HEK293T (cell line): ENCODE results near the gene INPP1.

Experiments
- CTCF ChIA-PET: fragments of 350-600 bp; formaldehyde crosslinking; extraction: SDS; loops from one replicate; lab custom pipeline; 2021; ENCODE audit warnings: antibody characterized with exemption, inconsistent platforms; lab: Yijun Ruan, JAX
- POLR2A ChIA-PET: fragments of 350-600 bp; formaldehyde crosslinking; extraction: SDS; loops from one replicate; lab custom pipeline; 2020; ENCODE audit warnings: antibody characterized with exemption, inconsistent platforms; lab: Yijun Ruan, JAX
- DNase-seq: peaks from one replicate; pipeline ENCODE4 v3.0.0; 2012; ENCODE audit warnings: mixed read lengths; ENCODE audit errors: extremely low spot score
- ARNT ChIP-seq: fragments of 450-650 bp; IDR thresholded peaks from 2 replicates; pipeline ENCODE4 v1.6.1; 2017; ENCODE audit warnings: mild to moderate bottlenecking
- BHLHE40 ChIP-seq: fragments of 450-650 bp; IDR thresholded peaks from 2 replicates; pipeline ENCODE4 v1.6.1; 2016; ENCODE audit warnings: mild to moderate bottlenecking, moderate library complexity, borderline replicate concordance
- CTBP1 ChIP-seq: fragments of 450-650 bp; IDR thresholded peaks from 2 replicates; pipeline ENCODE4 v1.6.1; 2016; ENCODE audit warnings: borderline replicate concordance
- ELF4 ChIP-seq: fragments of 450-650 bp; IDR thresholded peaks from 2 replicates; pipeline ENCODE4 v1.6.1; 2017; ENCODE audit warnings: antibody characterized with exemption
- FOXA1 ChIP-seq: fragments of 450-650 bp; IDR thresholded peaks from 2 replicates; pipeline ENCODE4 v1.6.1; 2016; ENCODE audit warnings: mild to moderate bottlenecking
- FOXK2 ChIP-seq: fragments of 450-650 bp; IDR thresholded peaks from 2 replicates; pipeline ENCODE4 v1.6.1; 2016; ENCODE audit warnings: mild to moderate bottlenecking
- FOXM1 ChIP-seq: fragments of 450-650 bp; IDR thresholded peaks from 2 replicates; pipeline ENCODE4 v1.6.1; 2017; ENCODE audit warnings: mild to moderate bottlenecking, borderline replicate concordance
- HDGF ChIP-seq: fragments of 450-650 bp; IDR thresholded peaks from 2 replicates; pipeline ENCODE4 v1.6.1; 2017; ENCODE audit warnings: antibody characterized with exemption, borderline replicate concordance
- L3MBTL2 ChIP-seq: fragments of 450-650 bp; conservative IDR thresholded peaks from 2 replicates; pipeline ENCODE4 v1.6.1; 2016; ENCODE audit warnings: mild to moderate bottlenecking
- LEF1 ChIP-seq: fragments of 450-650 bp; IDR thresholded peaks from 2 replicates; pipeline ENCODE4 v1.6.1; 2017; ENCODE audit warnings: mild to moderate bottlenecking, borderline replicate concordance
- NFRKB ChIP-seq: fragments of 450-650 bp; IDR thresholded peaks from 2 replicates; pipeline ENCODE4 v1.6.1; 2016; ENCODE audit warnings: mild to moderate bottlenecking, moderate library complexity
- PKNOX1 ChIP-seq: fragments of 450-650 bp; IDR thresholded peaks from 2 replicates; pipeline ENCODE4 v1.6.1; 2016
- SP1 ChIP-seq: fragments of 450-650 bp; IDR thresholded peaks from 2 replicates; pipeline ENCODE4 v1.6.1; 2017
- SUZ12 ChIP-seq: fragments of 450-650 bp; IDR thresholded peaks from 2 replicates; pipeline ENCODE4 v1.6.1; 2016; ENCODE audit warnings: mild to moderate bottlenecking
- TARDBP ChIP-seq: fragments of 450-650 bp; IDR thresholded peaks from 2 replicates; pipeline ENCODE4 v1.6.1; 2016
- ZNF384 ChIP-seq: fragments of 450-650 bp; IDR thresholded peaks from 2 replicates; pipeline ENCODE4 v1.6.1; 2016

INPP1 gene

GRCh38 chr2:190339394-190339793 is 4.0 kb upstream of the INPP1 start:
- CTCF ChIA-PET: no interaction called here
- DNase-seq: no peak
- no peak for TF ChIP-seq BHLHE40
- TF ChIP-seq TARDBP: no peak
- no peak for TF ChIP-seq FOXA1
- no peak for TF ChIP-seq HDGF
- no peak for TF ChIP-seq FOXM1
- TF ChIP-seq ELF4: no peak
- TF ChIP-seq ARNT: no peak
- TF ChIP-seq ZNF384: no peak
- POLR2A ChIA-PET: no interaction called here

- POLR2A ChIA-PET: no interaction called here
- DNase-seq: no peak
- CTCF ChIA-PET: no interaction called here
- no peak for TF ChIP-seq NFRKB
- TF ChIP-seq TARDBP: no peak
- TF ChIP-seq L3MBTL2: no peak
- no peak for TF ChIP-seq PKNOX1
- no peak for TF ChIP-seq FOXM1
- no peak for TF ChIP-seq ELF4
- no peak for TF ChIP-seq BHLHE40
- TF ChIP-seq LEF1: no peak
- TF ChIP-seq ZNF384: no peak
Observed at GRCh38 chr2:190340369-190340768, 3.0 kb upstream of the INPP1 start.

- ChIA-PET POLR2A (interaction anchor here (1.2 kb wide), 1 partner anchor 9 kb away, joined by 3 read pairs; no protein-coding TSS in a partner anchor), CTCF (no interaction called here)
- DNase-seq: no peak
- no peak for TF ChIP-seq SUZ12
- TF ChIP-seq BHLHE40: no peak
- TF ChIP-seq TARDBP: no peak
Observed at GRCh38 chr2:190342611-190343010, 778 bp upstream of the INPP1 start.

- TF ChIP-seq SP1 (no peak), ZNF384 (no peak), FOXA1 (no peak), L3MBTL2 (no peak)
- ChIA-PET POLR2A (interaction anchor here (1.2 to 2.9 kb wide), 2 partner anchors 9 to 24 kb away, joined by 3 to 17 read pairs; partner anchors contain the start of gene HIBCH), CTCF (no interaction called here)
- DNase-seq: no peak
Observed at GRCh38 chr2:190343089-190343535, 277 bp upstream of the INPP1 start.

- ChIA-PET POLR2A (interaction anchor here (1.4 to 2.9 kb wide), 2 partner anchors 8 to 25 kb away, joined by 4 to 17 read pairs; partner anchors contain the start of gene HIBCH), CTCF (interaction anchor here (0.6 to 1.0 kb wide), 4 partner anchors 20 to 506 kb away, joined by 3 to 4 read pairs (median 3); no protein-coding TSS in a partner anchor)
- peak; percentile 43 for DNase-seq
- no peak for TF ChIP-seq ARNT
- TF ChIP-seq LEF1: 0 out of 2 replicates have a peak, but pooled peaks have one; percentile 33
- TF ChIP-seq SUZ12: no peak
Observed at GRCh38 chr2:190344276-190344827, 963 bp downstream of the INPP1 start.

- ChIA-PET CTCF (no interaction called here), POLR2A (no interaction called here)
- TF ChIP-seq NFRKB: no peak
- no peak for TF ChIP-seq SUZ12
- TF ChIP-seq BHLHE40: no peak
- no peak for TF ChIP-seq FOXA1
- no peak for TF ChIP-seq ZNF384
- TF ChIP-seq FOXK2: no peak
- TF ChIP-seq HDGF: no peak
- TF ChIP-seq ARNT: no peak
- no peak for TF ChIP-seq SP1
- no peak for TF ChIP-seq PKNOX1
- no peak for TF ChIP-seq L3MBTL2
- TF ChIP-seq FOXM1: no peak
- TF ChIP-seq LEF1: no peak
- no peak for TF ChIP-seq TARDBP
- TF ChIP-seq CTBP1: no peak
- TF ChIP-seq ELF4: no peak
- DNase-seq: no peak
Observed at GRCh38 chr2:190350371-190350770, 7.0 kb downstream of the INPP1 start.

- DNase-seq: no peak
- no peak for TF ChIP-seq PKNOX1
- no peak for TF ChIP-seq TARDBP
- TF ChIP-seq BHLHE40: no peak
- no peak for TF ChIP-seq SP1
- TF ChIP-seq L3MBTL2: no peak
- no peak for TF ChIP-seq LEF1
- no peak for TF ChIP-seq ELF4
- TF ChIP-seq FOXK2: no peak
- no peak for TF ChIP-seq ARNT
- TF ChIP-seq CTBP1: no peak
- ChIA-PET CTCF (no interaction called here), POLR2A (interaction anchor here (1.1 to 1.3 kb wide), 2 partner anchors 8 to 9 kb away, joined by 3 to 4 read pairs; partner anchors contain the start of gene INPP1)
Observed at GRCh38 chr2:190351955-190352354, 8.6 kb downstream of the INPP1 start.
